HG02970 (cell line): ENCODE measurements around the gene GBP2.

Experiments
- ATAC-seq: cut with Tn5 transposase; IDR thresholded peaks from one replicate; pipeline ENCODE4 v1.9.1; 2021; ENCODE audit warnings: mild to moderate bottlenecking, moderate library complexity, moderate number of reproducible peaks; ENCODE audit not compliant: unreplicated experiment, low FRiP score

GBP2 gene

DNA sequence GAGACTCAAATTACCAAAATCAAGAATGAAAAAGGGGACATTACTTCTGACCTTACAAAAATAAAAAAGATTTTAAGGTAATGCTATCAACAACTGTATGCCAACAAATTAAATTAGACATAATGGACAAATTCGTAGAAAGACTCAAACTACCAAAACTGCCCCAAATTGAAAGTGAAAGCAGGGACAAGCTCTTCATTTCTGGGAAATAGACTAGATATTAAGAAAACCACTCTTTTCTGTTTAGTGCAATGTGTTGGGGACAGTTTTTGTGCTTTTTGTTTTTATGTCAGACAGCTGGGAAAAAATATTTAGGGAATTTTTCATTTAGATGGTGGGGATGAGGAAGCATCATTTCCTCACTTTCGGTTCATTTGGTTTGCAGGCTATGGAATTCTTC lies 56.0 kb downstream of the GBP2 start:
- ATAC-seq = no peak

DNA sequence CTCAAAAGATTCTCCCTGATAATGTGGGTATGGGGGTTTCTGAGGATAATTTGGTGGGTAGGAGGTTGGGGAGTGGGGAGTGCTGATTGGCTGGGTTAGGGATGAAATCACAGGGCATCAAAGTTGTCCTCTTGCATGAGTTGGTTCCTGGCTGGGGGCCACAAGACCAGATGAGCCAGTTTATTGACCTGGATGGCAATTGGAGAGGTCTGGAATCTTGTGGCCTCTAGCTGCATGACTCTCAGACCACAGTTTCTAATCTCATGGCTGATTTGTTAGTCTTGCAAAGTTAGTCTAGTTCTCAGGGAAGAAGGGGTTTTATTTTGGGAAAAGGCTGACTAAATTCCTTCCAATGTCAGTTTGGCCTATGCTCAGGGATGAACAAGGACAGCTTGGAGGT lies 57.6 kb downstream of the GBP2 start:
- ATAC-seq = no peak

DNA sequence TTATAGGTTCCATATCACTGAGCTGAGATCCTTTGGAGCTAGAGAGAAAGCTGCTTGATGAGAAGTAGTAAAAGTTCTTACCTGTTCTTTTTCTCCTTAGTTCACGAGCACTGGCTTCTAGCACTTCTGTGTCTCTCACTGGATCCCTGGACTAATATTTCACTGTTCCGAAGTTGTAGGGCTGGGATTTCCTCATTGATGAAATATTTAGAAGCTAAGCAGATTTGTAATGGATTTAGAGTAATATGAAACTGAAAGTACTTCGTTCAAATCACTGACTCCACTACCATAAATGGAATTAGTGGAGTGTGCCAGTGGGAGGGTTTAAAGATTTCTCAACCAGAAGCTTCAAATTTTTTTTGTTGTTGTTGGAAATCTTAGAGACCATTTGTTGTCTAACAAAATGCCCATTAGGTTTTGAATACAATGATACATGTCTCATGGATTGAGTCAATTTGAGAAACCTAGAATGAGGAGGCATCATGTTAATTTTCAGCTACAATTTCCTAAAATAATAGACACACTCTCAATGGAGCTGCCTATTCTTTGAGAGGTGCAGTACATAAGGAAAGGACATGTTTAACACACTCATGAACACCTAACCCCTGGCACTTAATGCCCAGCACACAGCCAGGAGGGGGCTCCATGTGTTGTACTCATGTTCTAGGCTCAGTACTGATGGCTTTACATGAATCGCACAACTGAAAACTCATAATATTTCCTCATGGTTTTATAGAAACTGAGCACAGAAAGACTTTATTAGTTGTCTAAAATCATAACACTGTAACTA lies 60.6 kb downstream of the GBP2 start, which contains the start of gene GBP1:
GBP1 (minus strand) TSS at position 130 of the 790 bp plus-strand sequence. CDS start 1,974 bp downstream, outside the sequence.
- ATAC-seq = peak; percentile 51

DNA sequence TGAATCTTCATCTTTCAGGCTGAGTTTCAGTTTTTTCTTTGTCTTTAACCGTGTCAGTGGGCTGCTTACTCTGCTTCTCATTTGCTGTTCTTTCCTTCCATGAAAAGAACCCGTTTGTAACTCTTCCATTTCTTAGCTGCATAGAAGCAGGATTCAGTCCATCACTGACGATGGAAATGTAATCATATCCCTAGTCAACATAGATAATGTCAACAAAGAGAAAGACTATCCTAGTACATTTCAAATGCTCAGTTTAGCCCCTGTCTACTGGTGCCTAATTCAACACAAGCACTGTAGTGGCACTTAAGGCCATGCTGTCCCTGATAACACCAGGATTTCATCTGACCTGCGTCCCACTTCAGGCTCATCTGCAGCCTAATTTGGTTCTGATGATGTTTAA lies 61.3 kb downstream of the GBP2 start:
- ATAC-seq = peak; percentile 17

DNA sequence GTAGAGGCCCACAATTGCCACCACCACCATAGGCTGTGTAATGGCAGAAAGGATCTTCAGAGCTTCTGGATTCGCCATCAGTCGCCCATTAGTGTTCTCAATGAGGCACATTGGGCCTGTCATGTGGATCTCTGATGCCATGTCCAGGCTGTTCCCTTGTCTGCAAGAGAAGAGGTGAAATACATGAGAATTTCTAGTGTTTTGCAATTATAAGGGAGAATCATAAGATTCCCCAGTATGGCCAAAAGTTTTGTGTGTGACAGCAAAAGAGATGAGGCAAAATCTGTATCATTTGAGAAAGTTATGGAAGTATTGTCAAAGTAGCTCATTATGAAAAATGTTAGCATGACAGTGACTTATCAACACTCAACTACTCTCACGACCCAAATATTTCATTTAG lies 62.8 kb downstream of the GBP2 start:
- ATAC-seq = no peak

DNA sequence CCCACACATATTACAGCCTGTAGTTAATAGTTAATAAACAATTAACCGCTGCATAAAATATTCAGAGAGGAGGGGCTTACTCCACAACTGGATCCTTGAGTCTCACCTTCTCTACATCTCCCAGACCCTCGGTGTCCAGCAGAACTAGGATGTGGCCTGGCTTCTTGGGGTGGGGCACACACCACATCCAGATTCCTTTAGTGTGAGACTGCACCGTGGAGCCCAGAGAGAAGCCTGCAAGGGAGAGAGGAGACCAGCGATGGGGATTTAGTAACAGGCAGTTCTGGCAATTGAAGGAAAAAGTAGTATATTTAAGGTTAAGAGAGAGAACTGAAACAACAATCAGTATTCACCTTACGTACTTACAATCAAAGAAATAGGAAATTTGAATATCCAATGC lies 65.8 kb downstream of the GBP2 start:
- no peak for ATAC-seq
